Colonic mucosa (tissue), 4 donors: ENCODE measurements around the gene SNCAIP. TPM values are rescaled to one million over a fixed set of nuclear protein-coding genes. Genes with fewer than 3 reads are reported as not detected.

Experiments
- DNase-seq: peaks from one replicate; pipeline ENCODE4 v3.0.0-alpha.2; 2020
- H3K27ac ChIP-seq: fragments of 200-600 bp; one replicate; pipeline ENCODE4 v1.8.0; 2021
- H3K27me3 ChIP-seq: fragments of 200-600 bp; one replicate; pipeline ENCODE4 v1.8.0; 2021
- H3K36me3 ChIP-seq: fragments of 200-600 bp; one replicate; pipeline ENCODE4 v1.8.0; 2021
- H3K4me1 ChIP-seq: fragments of 200-600 bp; one replicate; pipeline ENCODE4 v1.8.0; 2021; ENCODE audit warnings: mild to moderate bottlenecking
- H3K4me3 ChIP-seq: fragments of 200-600 bp; one replicate; pipeline ENCODE4 v1.8.0; 2021
- H3K9ac ChIP-seq, 2 donors: one replicate each; pipeline ENCODE4 v1.7.0; 2013; ENCODE audit warnings: control low read depth in 2 of 2, low read depth in 2 of 2, low read length in 2 of 2
- H3K9me3 ChIP-seq: fragments of 200-600 bp; one replicate; pipeline ENCODE4 v1.8.0; 2021
- CTCF ChIP-seq: fragments of 200-600 bp; IDR thresholded peaks from one replicate; pipeline ENCODE4 v1.8.0; 2022; ENCODE audit warnings: antibody characterized with exemption, mild to moderate bottlenecking
- intact Hi-C: fragments of 100-400 bp; cut with DNase I; formaldehyde crosslinking; loops from one replicate; pipeline ENCODE4 v1.14.1; 2022
- total RNA-seq, 2 donors: library from RNA; stranded (reverse); fragmentation: NEBNext Ultra II Directional in 1 of 2; extraction: Animal tissue kit (Norgen Biotek cat#: 25700) in 1 of 2; gene quantifications; one replicate each; pipeline ENCODE4 v1.2.1, GENCODE V29; 2021
- donor health status: healthy.
- donor health status: DM: no; HTN: no; CAD: no.
- donor health status: DM: no; HTN: no; CAD: no.

The SNCAIP gene
- total RNA-seq, 2 donors from 2014 or later = 0.84 to 1.3 TPM

DNA sequence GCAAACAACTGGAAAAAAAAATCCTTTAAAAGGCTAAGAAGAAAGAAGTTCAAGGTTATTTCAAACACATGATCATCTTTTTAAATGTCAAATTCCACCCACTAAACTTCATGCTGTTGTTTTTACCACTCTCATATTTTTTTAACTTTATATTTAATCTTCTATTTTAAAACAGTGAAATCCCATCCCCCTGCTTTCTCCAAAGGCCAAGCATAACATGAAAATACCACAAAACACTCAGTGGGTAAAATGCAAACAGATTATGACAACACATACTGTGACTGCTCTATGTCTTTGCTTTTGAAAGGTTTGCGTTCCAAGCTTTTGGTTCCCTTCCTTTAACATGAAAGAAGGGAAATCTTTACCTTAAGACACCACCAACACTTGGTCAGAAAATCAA is 127.6 kb downstream of the SNCAIP start:
- TF ChIP-seq CTCF = no peak
- DNase-seq = no peak
- H3K27ac ChIP-seq = no peak overlapping the region
- H3K27me3 ChIP-seq = no peaks in the 10 kb centered on the region
- intact Hi-C loops = no loop called here
- no peaks in the 10 kb centered on the region for H3K4me1 ChIP-seq
- H3K9ac ChIP-seq = no peak overlapping the region
- H3K9me3 ChIP-seq = no peaks in the 10 kb centered on the region
- H3K36me3 ChIP-seq = no peaks in the 10 kb centered on the region
- no peak overlapping the region for H3K4me3 ChIP-seq

DNA sequence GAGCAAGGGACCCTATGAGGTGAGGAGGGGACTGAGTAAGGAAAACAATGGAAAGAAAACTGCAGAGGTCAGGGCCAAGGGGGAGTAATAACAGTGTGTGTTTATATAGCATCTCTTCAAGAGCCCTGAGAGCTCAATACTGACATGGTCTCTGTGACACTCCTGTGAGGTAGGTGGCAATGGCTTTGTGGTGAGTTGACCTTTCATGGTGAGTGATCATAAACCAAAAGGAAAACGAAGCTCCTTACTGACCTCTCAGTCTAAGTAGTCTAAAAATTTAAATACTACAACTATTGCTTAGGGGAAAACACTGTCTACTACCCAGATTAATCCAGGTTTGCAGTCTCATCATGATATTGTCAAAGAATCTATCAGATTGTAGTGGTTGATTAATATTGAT is 130.9 kb downstream of the SNCAIP start:
- no peak for TF ChIP-seq CTCF
- Histone ChIP-seq H3K36me3 (no peaks in the 10 kb centered on the region), H3K27ac (no peak overlapping the region), H3K27me3 (no peaks in the 10 kb centered on the region), H3K9ac (no peak overlapping the region), H3K4me1 (no peaks in the 10 kb centered on the region), H3K9me3 (no peaks in the 10 kb centered on the region), H3K4me3 (no peak overlapping the region)
- intact Hi-C loops = no loop called here
- no peak for DNase-seq

GRCh38 chr5:122444411-122444810 is 132.4 kb downstream of the SNCAIP start:
- no peak overlapping the region for H3K27ac ChIP-seq
- no peaks in the 10 kb centered on the region for H3K9me3 ChIP-seq
- H3K4me3 ChIP-seq = no peak overlapping the region
- H3K4me1 ChIP-seq = no peaks in the 10 kb centered on the region
- TF ChIP-seq CTCF = no peak
- no peaks in the 10 kb centered on the region for H3K36me3 ChIP-seq
- intact Hi-C loops = no loop called here
- H3K27me3 ChIP-seq = no peaks in the 10 kb centered on the region
- H3K9ac ChIP-seq = no peak overlapping the region
- DNase-seq = no peak

DNA sequence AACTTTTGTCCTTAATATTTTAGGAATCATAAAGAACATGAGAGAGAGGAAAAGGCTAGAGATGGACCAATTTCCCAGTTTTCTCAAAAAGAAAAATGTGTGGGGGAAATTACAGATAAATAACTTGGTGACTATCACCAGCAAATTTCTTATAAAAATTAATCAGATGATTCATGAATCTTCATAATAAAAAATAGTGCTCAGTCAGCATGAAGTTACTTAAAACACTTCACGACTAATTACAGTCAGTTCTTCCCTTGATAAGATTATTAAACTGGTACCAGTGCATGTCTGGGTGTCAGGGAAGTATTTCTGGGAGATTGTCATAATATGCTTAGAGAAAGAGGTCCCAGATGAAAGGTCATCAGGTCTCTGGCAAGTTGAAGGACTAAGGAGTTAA is 133.0 kb downstream of the SNCAIP start:
- Histone ChIP-seq H3K4me3 (no peak overlapping the region), H3K36me3 (no peaks in the 10 kb centered on the region), H3K27ac (no peak overlapping the region), H3K4me1 (no peaks in the 10 kb centered on the region), H3K27me3 (no peaks in the 10 kb centered on the region), H3K9me3 (no peaks in the 10 kb centered on the region), H3K9ac (no peak overlapping the region)
- intact Hi-C loops = no loop called here
- no peak for DNase-seq
- no peak for TF ChIP-seq CTCF

DNA sequence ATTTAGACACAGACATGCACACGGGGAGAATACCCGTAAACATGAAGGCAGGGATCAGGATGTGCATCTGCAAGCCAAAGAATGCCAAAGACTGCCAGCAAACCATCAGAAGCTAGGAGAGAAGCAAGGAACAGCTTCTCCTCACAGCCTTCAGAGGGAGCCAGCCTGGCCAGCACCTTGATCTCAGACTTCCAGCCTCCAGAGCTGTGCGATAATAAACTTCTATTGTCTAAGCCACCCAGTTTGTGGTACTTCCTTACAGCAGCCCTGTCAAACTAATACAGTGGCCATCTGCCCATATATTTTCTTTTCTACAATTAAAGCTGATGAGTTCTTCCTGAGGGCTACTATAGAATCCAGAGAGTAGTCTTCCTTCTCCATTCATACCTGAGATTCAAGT is 135.0 kb downstream of the SNCAIP start:
- TF ChIP-seq CTCF = no peak
- no peaks in the 10 kb centered on the region for H3K36me3 ChIP-seq
- no peak overlapping the region for H3K27ac ChIP-seq
- H3K9ac ChIP-seq = no peak overlapping the region
- H3K4me1 ChIP-seq = no peaks in the 10 kb centered on the region
- H3K27me3 ChIP-seq = no peaks in the 10 kb centered on the region
- intact Hi-C loops = no loop called here
- H3K9me3 ChIP-seq = no peaks in the 10 kb centered on the region
- H3K4me3 ChIP-seq = no peak overlapping the region
- no peak for DNase-seq

- Histone ChIP-seq H3K9me3 (no peaks in the 10 kb centered on the region), H3K9ac (no peak overlapping the region), H3K27ac (no peak overlapping the region), H3K4me3 (no peak overlapping the region), H3K27me3 (no peaks in the 10 kb centered on the region), H3K4me1 (no peaks in the 10 kb centered on the region), H3K36me3 (no peaks in the 10 kb centered on the region)
- TF ChIP-seq CTCF = no peak
- intact Hi-C loops = no loop called here
- DNase-seq = no peak
These were observed 135.8 kb downstream of the SNCAIP start for GRCh38 chr5:122447879-122448278.
